Type B pancreatic cell (in vitro differentiated cells): ENCODE results near the gene GLO1. TPM values are rescaled to one million over a fixed set of nuclear protein-coding genes. Genes with fewer than 3 reads are reported as not detected.

ENCODE experiments used
- DNase-seq: peaks from one replicate; pipeline ENCODE4 v3.0.0; 2021; ENCODE audit warnings: mixed read lengths; ENCODE audit not compliant: unreplicated experiment; ENCODE audit errors: extremely low spot score
- H3K27ac Mint-ChIP-seq: 2 replicates; pipeline ENCODE4 v1.8.0; 2021; ENCODE audit warnings: mild to moderate bottlenecking, mixed read lengths
- H3K27me3 Mint-ChIP-seq: 2 replicates; pipeline ENCODE4 v1.8.0; 2021; ENCODE audit warnings: mixed read lengths
- H3K36me3 Mint-ChIP-seq: 2 replicates; pipeline ENCODE4 v1.8.0; 2021; ENCODE audit warnings: mixed read lengths
- H3K4me1 Mint-ChIP-seq: one replicate; pipeline ENCODE4 v1.8.0; 2021; ENCODE audit warnings: mixed read lengths; ENCODE audit not compliant: unreplicated experiment
- H3K4me3 Mint-ChIP-seq: 2 replicates; pipeline ENCODE4 v1.8.0; 2021; ENCODE audit warnings: mild to moderate bottlenecking, mixed read lengths
- H3K9me3 Mint-ChIP-seq: 2 replicates; pipeline ENCODE4 v1.8.0; 2021; ENCODE audit warnings: mixed read lengths
- CTCF ChIP-seq: fragments of 200-600 bp; sonication (generic); conservative IDR thresholded peaks from 2 replicates; pipeline ENCODE4 v1.5.0; 2021; ENCODE audit warnings: antibody characterized with exemption, mild to moderate bottlenecking
- total RNA-seq: library from RNA; stranded (reverse); gene quantifications from 2 replicates; pipeline ENCODE4 v1.2.1, GENCODE V29; 2021; ENCODE audit warnings: low replicate concordance

Gene GLO1
- total RNA-seq, 1 donor from 2014 or later, result 98.4 TPM

DNA sequence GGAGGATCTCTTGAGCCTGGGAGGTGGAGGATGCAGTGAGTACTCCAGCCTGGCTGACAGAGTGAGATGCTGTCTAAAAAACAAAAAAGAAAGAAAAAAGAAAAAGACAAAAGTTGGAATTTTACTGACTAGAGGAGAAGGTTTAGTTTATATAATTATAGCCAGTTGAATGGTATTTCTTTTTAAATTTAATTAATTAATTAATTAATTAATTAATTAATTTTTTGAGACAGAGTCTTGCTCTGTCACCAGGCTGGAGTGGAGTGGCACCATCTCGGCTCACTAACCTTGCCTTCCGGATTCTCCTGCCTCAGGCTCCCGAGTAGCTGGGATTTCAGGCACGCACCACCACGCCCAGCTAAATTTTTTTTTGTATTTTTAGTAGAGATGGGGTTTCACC lies 20.8 kb upstream of the GLO1 start:
- TF ChIP-seq CTCF, result no peak
- Mint-ChIP-seq H3K36me3 (no peaks in the 10 kb centered on the region), H3K4me3 (no peak overlapping the region), H3K4me1 (peaks cover 4% of the 10 kb centered on the region), H3K9me3 (no peaks in the 10 kb centered on the region), H3K27ac (no peak overlapping the region), H3K27me3 (peaks cover 10% of the 10 kb centered on the region)
- DNase-seq, result no peak

DNA sequence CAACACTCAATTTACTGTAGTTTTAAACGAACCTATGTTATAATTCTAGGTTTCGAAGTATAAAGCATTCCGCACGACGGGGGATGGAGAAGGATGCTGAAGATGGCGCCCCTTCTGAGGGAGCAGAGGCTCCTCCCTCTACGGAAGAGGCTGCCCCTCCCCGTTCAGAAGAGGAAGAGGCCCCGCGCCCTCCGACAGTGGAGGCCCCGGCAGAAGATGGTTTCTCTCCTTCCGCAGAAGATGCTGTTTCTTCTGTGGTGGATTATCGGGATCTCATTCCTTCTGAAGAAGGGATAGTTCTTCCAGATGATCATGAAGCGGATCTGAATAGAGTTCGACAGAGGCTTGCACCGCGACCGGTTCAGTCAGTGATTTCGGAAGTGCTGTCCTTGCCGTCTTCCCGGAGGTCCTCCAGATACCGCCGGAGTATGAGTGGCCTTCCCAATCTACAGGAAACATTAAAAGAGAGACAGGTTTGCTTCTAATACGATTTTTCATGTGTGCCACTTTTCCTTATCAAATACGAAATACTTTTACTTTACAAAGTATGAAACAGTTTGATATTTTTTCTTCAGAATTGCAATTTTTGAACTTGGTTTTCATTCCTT lies 19.9 kb upstream of the GLO1 start:
- no peaks in the 10 kb centered on the region for H3K9me3 Mint-ChIP-seq
- peaks cover 4% of the 10 kb centered on the region for H3K4me1 Mint-ChIP-seq
- H3K27ac Mint-ChIP-seq, result no peak overlapping the region
- no peak for DNase-seq
- H3K36me3 Mint-ChIP-seq, result no peaks in the 10 kb centered on the region
- H3K4me3 Mint-ChIP-seq, result no peak overlapping the region
- peaks cover 11% of the 10 kb centered on the region for H3K27me3 Mint-ChIP-seq
- no peak for TF ChIP-seq CTCF

- peaks cover 4% of the 10 kb centered on the region for H3K4me1 Mint-ChIP-seq
- H3K4me3 Mint-ChIP-seq, result no peak overlapping the region
- no peaks in the 10 kb centered on the region for H3K9me3 Mint-ChIP-seq
- peak overlapping the region; percentile 39 for H3K27ac Mint-ChIP-seq
- TF ChIP-seq CTCF, result no peak
- peaks cover 11% of the 10 kb centered on the region for H3K27me3 Mint-ChIP-seq
- no peak for DNase-seq
- H3K36me3 Mint-ChIP-seq, result no peaks in the 10 kb centered on the region
Observed at GRCh38 chr6:38722038-38722437, 19.1 kb upstream of the GLO1 start.

GRCh38 chr6:38720295-38720694 lies 17.4 kb upstream of the GLO1 start:
- DNase-seq, result no peak
- Mint-ChIP-seq H3K4me3 (no peak overlapping the region), H3K27ac (no peak overlapping the region), H3K4me1 (peaks cover 4% of the 10 kb centered on the region), H3K36me3 (no peaks in the 10 kb centered on the region), H3K27me3 (peaks cover 18% of the 10 kb centered on the region), H3K9me3 (no peaks in the 10 kb centered on the region)
- no peak for TF ChIP-seq CTCF

GRCh38 chr6:38719358-38719757 lies 16.4 kb upstream of the GLO1 start:
- Mint-ChIP-seq H3K27me3 (peaks cover 22% of the 10 kb centered on the region), H3K4me3 (no peak overlapping the region), H3K4me1 (peaks cover 4% of the 10 kb centered on the region), H3K36me3 (no peaks in the 10 kb centered on the region), H3K27ac (no peak overlapping the region), H3K9me3 (no peaks in the 10 kb centered on the region)
- DNase-seq, result no peak
- TF ChIP-seq CTCF, result no peak

- Mint-ChIP-seq H3K9me3 (no peaks in the 10 kb centered on the region), H3K4me3 (no peak overlapping the region), H3K36me3 (no peaks in the 10 kb centered on the region), H3K27ac (no peak overlapping the region), H3K4me1 (peaks cover 4% of the 10 kb centered on the region), H3K27me3 (peaks cover 30% of the 10 kb centered on the region)
- no peak for DNase-seq
- TF ChIP-seq CTCF, result no peak
Observed at GRCh38 chr6:38716825-38717224, 13.9 kb upstream of the GLO1 start.
